ENCODE results near the gene CFHR4. TPM values are rescaled to one million over a fixed set of nuclear protein-coding genes. Genes with fewer than 3 reads are reported as not detected.

The CFHR4 gene
- total RNA-seq, 1 experiment from 2014 or later: not detected

DNA sequence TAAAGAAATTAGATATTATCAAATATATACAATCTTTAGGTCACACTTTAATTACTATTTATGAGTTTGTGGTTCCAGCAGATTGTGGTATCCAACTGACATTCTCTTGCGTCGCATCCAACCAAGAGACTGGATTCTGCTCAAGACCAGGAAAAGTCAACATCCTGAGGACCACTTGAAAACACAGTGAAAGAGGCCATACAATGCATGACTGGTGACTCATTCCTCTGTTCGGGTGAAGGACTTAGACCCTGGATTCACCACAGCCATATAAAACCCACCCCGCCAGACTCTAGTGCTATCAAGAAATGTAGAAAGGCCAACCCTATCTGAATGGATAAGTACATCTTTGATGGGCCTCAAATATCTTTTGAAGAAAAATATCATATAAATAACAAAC, 14.5 kb upstream of the CFHR4 start:
- WGBS (ENCODE audit: extremely low coverage, insufficient read length, low lambda C conversion rate): no CpG with 5 or more reads among the region's 4 CpGs
- Histone ChIP-seq H2BK5ac (ENCODE audit: insufficient read length, low read length) (no peak overlapping the region), H3K27ac (ENCODE audit: insufficient read length, low read depth, low read length) (no peak overlapping the region), H2AFZ (ENCODE audit: low read length) (no peak overlapping the region), H3K4ac (ENCODE audit: low read depth, low read length) (no peak overlapping the region), H4K91ac (ENCODE audit: insufficient read length, low read depth, low read length) (no peak overlapping the region), H3K18ac (ENCODE audit: insufficient read length, low read depth, low read length) (no peak overlapping the region), H2BK12ac (ENCODE audit: insufficient read length, low read depth, low read length) (no peak overlapping the region), H3K9ac (ENCODE audit: extremely low read depth, insufficient read length, low read length) (no peak overlapping the region), H4K8ac (replicated peaks; ENCODE audit: insufficient read length, low read depth, low read length) (no peak overlapping the region), H3K23me2 (ENCODE audit: insufficient read length, low read depth, low read length, poor library complexity, severe bottlenecking) (no peaks in the 10 kb centered on the region), H2BK120ac (ENCODE audit: low read depth, low read length, poor library complexity, severe bottlenecking) (no peak overlapping the region), H4K5ac (ENCODE audit: insufficient read length, low read depth, low read length) (no peak overlapping the region), H3K14ac (ENCODE audit: insufficient read depth, low read length) (no peak overlapping the region), H2BK20ac (ENCODE audit: low read depth, low read length, poor library complexity, severe bottlenecking) (no peak overlapping the region), H3K56ac (ENCODE audit: insufficient read length, low read depth, low read length) (no peak overlapping the region), H3K27me3 (ENCODE audit: insufficient read depth, low read length) (no peaks in the 10 kb centered on the region), H3K9me3 (ENCODE audit: control insufficient read depth, low read depth, low read length) (no peaks in the 10 kb centered on the region), H3T11ph (ENCODE audit: low read length) (no peak overlapping the region), H3K79me1 (ENCODE audit: insufficient read depth, low read depth, low read length, poor library complexity, severe bottlenecking) (no peaks in the 10 kb centered on the region), H3K4me1 (ENCODE audit: insufficient read depth, low read length) (no peaks in the 10 kb centered on the region), H3K4me2 (ENCODE audit: insufficient read depth, insufficient read length, low read length) (no peak overlapping the region), H2AK5ac (ENCODE audit: insufficient read length, low read length) (no peak overlapping the region), H3K23ac (ENCODE audit: insufficient read length, low read depth, low read length) (no peak overlapping the region), H3K79me2 (ENCODE audit: insufficient read depth, low read length) (no peaks in the 10 kb centered on the region), H2BK15ac (ENCODE audit: low read depth, low read length) (no peak overlapping the region), H4K20me1 (ENCODE audit: control insufficient read depth, insufficient read depth, insufficient read length) (no peaks in the 10 kb centered on the region)
- Mint-ChIP-seq H3K27ac (no peak overlapping the region), H3K9me3 (no peaks in the 10 kb centered on the region), H3K27me3 (ENCODE audit: low read depth) (peaks cover 17% of the 10 kb centered on the region), H3K36me3 (ENCODE audit: insufficient read depth in 1 of 3, low read depth in 3 of 3) (no peaks in the 10 kb centered on the region; a peak in 1 of 7 replicates), H3K4me1 (peaks cover 0 to 6% of the 10 kb centered on the region in 2 experiments; a peak in 1 of 4 replicates), H3K4me3 (no peak overlapping the region)
- no peak for DNase-seq
- TF ChIP-seq, protein P1, sequence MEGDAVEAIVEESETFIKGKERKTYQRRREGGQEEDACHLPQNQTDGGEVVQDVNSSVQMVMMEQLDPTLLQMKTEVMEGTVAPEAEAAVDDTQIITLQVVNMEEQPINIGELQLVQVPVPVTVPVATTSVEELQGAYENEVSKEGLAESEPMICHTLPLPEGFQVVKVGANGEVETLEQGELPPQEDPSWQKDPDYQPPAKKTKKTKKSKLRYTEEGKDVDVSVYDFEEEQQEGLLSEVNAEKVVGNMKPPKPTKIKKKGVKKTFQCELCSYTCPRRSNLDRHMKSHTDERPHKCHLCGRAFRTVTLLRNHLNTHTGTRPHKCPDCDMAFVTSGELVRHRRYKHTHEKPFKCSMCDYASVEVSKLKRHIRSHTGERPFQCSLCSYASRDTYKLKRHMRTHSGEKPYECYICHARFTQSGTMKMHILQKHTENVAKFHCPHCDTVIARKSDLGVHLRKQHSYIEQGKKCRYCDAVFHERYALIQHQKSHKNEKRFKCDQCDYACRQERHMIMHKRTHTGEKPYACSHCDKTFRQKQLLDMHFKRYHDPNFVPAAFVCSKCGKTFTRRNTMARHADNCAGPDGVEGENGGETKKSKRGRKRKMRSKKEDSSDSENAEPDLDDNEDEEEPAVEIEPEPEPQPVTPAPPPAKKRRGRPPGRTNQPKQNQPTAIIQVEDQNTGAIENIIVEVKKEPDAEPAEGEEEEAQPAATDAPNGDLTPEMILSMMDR (conservative IDR thresholded peaks at IDR 0.05): no peak
